ENCODE data around the gene ZFAND3.
A peak's percentile ranks its signal among the peaks of the same experiment; 100 is the strongest.
"Not testable (repeated sequence)": the region's sequence is repeated elsewhere in the genome, so short reads cannot be mapped to it uniquely, and the experiment has no call there.

ZFAND3 gene

DNA sequence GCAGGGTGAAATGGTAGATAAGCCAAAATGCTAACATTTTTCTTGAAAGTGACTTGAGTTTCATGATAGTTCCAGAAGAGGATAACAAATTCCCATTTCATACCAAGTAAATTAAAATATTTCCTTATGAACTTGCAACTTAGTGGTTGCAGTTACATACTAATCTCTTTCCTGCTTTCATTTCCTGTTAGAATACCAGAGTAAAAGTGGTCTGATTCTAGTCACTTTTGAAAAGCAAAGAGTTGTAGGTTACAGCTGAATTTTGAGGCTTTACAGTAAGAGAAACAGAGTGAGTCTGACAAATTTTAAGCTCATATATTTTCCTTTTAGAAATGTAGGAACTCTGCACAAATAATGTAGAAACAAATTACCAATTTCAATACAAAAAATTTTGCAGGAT, 117.4 kb downstream of the ZFAND3 start:
- DNase-seq (ENCODE audit: low read depth in 2 of 2) = no peak

DNA sequence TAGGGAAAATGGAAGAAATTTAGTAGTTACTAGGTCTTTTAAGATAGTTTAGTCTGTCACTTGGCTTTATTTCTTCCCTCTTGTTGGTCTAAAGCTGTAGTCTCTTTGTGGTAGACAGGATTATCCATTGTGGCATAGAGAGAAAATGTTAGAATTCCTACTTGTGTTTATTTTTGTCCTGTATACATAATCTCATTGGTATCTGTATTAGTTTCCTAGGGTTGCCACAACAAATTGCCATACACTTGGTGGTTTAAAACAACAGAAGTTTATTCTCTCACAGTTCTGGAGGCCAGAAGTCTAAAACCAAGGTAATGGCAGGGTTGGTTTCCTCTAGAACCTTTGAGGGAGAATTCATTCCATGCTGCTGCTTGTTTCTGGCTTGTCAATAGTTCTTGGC, 119.4 kb downstream of the ZFAND3 start:
- no peak for DNase-seq (ENCODE audit: low read depth in 2 of 2)

DNA sequence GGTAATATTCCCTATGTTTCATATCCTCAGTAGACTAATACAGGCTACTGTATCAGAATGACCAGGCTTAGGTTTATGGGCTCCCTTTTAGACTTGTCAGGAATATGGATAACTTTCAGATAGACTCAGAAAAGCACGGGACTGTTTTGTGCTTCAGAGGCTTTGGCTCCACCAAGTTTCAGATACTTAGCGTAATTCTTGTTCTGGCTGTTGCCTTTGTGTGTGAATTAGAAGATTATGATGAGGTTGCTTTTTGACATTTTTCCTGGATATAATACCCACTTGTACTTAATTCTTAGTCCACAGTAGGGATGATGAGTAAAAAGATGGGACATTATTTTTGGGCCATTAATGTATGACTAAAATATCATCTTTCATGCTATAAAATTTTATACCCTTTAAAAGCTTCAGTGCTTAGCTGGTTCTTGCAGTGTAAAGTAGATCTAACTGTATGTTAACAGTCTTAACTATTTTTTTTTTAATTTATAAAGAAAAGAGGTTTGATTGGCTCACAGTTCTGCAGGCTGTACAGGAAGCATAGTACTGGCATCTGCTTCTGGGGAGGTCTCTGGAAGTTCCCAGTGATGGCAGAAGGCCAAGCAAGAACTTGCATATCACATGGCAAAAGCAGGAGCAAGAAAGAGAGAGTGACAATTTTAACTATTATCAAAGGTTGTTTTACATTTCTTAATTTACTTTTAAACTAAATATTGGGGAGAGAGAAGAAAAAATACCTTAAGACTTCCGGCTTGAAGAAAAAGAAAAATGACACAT, 120.7 kb downstream of the ZFAND3 start:
- DNase-seq (ENCODE audit: low read depth in 2 of 2) = no peak

DNA sequence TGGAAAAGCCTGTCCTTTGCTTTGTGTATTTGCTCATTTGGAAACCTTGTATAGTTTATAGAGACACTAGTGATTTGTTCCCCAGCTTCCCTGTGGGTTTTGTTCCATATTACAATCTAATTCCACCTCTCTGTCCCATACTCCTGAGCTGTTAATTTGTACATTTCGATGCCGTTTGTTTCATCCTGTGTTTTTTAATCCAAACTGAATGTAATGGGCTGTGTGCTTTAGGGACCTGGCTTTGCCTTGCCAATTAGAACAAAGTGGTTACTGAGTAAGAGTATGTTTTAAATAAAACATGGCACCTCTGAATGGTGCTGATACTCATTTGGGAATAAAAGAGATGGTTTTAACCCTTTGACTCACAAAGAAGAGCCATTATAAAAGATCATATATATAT, 122.3 kb downstream of the ZFAND3 start:
- DNase-seq (ENCODE audit: low read depth in 2 of 2) = no peak

DNA sequence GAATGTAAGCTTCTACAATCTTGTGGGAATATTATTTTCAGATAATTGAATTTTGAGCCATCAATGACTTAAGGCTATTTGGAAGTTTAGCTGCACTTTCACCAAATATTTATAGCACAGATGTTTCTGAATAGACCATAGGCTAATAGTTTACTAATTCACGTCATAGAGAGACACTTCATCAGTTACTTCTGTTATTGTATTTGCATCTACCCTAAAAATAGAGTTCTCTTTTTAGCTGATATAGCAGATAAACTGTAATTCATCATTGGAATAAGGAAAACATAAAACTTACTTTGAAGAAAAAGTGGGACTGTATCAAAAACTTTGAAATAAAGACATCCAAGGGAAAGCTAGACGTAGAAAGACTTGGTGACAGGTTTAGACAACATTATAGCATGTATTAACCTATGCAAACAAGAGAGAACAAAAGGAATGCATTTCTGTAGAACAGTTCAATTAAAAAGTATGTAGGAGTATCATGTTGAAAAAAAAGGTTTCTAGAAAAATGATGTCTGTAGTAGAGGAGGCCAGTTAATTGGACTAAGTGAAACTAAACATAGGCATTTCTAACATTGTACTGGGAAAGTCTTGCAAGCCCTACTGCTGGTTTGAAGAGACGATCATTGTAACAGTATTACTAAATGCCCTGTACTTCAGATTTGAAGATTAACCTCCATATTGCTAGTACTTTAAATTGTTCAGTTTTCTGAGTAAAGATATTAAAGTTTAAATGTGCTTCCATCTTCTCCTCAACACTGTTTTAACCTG, 123.3 kb downstream of the ZFAND3 start:
- no peak for DNase-seq (ENCODE audit: low read depth in 2 of 2)

DNA sequence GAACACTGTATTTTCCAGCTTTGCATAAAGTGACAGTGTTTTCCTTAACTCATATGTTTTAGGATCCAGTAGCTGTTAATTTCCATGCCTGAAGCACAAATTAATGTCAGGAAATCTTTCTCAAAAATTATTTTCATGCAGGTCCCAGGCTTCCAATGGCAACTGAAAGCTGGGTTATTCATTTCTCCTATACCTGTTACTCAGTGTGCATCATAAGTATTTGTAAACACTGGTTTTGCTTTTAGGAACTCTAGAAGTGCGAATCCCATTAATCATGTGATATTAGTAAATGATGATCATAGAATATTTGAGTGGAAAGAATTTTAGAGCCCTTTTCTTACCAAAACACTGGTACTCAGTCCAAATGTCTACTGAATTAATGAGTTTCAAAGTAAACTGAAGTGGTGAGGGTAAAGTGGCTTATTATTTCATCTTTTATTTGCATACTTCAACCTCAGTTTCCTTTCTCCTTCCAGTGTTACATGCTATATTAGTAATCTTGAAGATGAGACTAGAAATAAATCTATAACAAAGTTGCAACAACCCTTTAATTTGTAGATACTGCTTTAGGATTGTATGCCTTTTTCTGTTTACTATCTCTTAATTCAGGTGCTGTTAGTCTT, 124.0 kb downstream of the ZFAND3 start:
- DNase-seq (ENCODE audit: low read depth in 2 of 2) = no peak

DNA sequence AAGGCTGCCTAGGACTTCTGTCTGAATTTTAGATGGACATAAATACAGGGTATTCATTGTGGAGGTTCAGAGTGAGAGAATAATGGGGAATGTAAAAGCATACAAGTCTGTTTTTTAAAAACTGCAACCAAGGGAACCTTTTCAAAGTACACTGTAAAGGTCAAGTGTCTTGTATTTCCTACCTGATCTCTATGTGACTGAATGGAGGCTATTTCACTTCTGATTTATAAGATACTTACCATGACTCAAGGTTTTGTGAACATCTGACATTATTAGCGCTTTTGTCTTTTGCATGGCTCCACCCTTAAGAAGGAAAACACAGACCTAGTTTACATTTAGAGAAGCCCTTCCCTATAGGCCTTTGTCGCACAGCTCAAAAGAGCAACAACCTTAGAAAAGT, 126.5 kb downstream of the ZFAND3 start:
- DNase-seq (ENCODE audit: low read depth in 2 of 2) = no peak

DNA sequence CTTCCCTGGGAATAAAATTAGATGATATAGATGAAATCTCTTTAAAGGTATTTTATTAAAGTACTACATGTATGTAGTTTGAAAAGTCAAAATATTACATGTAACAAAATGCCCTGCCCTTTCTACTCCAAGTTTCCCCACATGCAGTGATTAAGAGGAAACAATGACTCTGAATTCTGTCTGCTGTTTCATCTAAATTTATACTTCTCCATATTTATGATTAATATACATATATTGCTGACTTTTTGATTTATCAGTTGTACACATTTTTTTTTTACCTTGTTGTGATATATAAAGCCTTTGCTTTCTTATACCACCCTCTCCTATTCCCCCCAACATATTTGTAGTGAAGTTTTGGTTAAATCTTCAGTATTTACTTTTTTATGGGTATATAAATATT, 127.9 kb downstream of the ZFAND3 start:
- DNase-seq (ENCODE audit: low read depth in 2 of 2) = no peak

DNA sequence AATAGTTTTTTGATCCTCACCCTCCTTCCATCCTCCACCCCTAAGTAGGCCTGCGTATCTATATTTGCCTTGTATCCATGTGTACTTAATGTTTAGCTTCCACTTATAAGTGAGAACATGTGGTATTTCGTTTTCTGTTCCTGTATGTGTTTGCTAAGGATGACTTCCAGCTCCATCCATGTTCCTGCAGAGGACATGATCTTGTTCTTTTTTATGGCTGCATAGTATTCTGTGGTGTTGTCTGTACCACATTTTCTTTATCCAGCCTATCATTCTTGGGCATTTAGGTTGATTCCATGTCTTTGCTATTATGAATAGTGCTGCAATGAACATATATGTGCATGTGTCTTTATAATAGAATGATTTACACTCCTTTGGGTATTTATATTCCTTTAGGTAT, 129.1 kb downstream of the ZFAND3 start:
- DNase-seq (ENCODE audit: low read depth in 2 of 2) = not testable (repeated sequence)

DNA sequence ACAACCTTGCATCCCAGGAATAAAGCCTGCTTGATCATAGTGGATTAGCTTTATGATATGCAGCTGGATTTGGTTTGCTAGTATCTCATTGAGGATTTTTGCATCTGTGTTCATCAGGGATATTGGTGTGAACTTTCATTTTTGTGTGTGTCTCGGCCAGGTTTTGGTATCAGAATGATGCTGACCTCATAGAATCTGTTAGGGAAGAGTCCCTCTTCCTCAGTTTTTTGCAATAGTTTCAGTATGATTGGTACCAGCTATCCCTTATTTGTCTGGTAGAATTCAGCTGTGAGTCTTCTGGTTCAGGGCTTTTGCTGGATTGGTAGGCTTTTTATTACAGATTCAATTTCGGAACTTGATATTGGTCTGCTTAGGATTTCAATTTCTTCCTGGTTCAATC, 132.5 kb downstream of the ZFAND3 start:
- no peak for DNase-seq (ENCODE audit: low read depth in 2 of 2)

DNA sequence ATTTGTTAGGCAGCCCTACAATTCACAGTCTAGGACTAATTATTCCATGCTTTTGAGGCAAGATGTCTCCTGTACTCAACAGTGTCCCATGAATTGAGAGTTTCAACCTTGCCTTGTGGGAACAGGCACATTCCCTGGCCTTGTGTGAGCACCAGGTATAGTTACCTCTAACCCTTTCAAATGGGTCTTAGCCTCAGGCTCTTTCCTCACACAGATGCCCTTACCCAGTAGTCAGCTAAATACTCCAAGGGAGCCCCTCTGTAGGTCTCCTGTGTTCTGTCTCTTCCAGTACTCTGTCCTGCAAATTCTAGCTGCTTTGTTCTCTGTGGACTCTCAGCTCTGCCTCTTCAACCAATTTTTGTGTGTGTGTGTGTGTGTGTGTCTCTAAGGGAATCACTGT, 135.3 kb downstream of the ZFAND3 start:
- DNase-seq (ENCODE audit: low read depth in 2 of 2) = no peak

DNA sequence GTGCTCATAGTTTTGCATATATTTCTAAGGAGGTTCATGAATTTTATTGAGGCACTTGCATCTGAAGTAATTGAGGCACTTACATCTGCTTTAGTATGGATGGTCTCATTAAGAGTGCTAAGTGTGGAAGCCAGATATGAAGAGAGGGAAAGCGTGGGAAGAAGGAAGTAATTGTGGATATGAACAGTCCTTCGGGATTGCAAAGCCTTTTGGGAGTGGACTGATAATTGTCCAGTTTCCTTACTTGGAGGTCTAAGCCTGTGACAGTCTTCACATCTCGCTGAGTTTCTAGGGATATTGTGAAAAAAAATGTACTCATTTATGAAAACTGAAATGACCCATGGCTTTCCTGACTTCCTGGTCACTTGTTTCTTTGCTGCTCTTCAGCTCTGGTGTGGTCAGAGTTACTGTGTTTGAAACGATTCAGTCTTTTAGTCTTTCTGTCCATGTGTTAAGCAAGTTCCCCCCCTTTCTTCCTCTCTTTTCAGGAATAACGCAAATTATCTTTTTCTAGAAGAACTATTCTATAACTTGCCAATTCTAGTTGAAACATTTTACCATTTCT, 137.3 kb downstream of the ZFAND3 start:
- DNase-seq (ENCODE audit: low read depth in 2 of 2) = no peak

DNA sequence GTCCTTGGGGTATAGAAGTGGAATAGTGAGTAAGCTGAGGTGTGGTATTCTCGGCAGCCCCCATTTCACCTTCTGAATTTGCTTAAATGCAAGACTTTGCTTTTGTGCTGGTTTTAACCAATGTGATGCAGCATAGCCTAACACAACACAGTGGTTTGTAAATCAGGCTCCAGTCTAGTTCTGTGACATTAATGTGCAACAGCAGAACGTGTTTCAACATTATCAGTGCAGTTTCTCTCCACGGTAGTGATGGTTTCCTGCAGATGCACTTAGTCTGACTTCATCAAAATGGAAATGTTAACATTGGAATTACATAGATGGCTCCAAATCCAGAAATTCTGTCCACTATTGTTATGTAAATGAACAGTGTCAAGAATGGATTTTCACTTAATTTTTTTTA, 139.5 kb downstream of the ZFAND3 start:
- DNase-seq (ENCODE audit: low read depth in 2 of 2) = no peak

DNA sequence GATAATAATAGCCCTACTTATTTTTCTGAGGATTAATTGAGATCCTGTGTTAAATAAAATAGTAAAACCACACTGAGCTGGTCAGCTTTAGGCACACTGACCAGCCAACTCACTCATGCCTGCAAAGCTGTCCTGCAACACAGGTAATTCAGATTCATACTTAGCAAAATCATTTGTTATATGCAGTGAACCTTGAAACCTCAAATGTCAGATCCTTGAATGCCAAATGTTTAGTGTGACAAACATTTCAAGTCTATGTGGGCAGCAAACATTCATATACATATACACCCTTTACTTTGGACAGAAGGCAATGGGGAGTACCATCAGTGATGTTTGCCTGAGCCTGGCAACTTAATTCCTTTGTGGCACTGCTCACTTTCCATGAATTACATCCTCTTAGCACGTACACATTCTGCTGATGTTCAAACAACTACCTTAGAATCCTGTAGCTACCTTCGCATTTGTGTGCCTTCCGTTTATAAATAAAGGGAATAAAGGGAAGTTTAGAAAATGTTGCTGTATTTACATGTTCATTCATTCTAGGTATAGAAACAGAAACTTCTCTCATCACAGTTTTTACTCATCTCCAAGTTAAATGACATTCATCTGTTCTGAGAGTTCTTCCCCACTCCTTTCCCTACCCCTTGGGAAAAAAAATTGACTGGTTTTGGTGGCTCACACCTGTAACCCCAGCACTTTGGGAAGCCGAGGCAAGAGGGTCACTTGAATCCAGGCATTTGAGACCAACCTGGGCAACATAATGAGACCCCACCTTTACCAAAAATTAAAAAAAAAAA, 140.8 kb downstream of the ZFAND3 start:
- no peak for DNase-seq (ENCODE audit: low read depth in 2 of 2)

DNA sequence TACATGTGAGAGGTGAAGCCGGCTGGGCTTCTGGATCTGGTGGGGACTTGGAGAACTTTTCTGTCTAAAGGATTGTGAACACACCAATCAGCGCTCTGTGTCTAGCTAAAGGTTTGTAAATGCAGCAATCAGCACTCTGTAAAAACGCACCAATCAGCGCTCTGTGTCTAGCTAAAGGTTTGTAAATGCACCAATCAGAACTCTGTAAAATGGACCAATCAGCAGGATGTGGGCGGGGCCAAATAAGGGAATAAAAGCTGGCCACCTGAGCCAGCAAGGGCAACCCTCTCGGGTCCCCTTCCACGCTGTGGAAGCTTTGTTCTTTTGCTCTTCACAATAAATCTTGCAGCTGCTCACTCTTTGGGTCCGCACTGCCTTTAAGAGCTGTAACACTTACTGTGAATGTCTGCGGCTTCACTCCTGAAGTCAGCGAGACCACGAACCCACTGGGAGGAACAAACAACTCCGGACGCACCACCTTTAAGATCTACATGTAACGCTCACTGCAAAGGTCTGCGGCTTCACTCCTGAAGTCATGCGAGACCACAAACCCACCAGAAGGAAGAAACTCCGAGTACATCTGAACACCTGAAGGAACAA, 143.1 kb downstream of the ZFAND3 start:
- peak in 1 of 2 donors; percentile 26 for DNase-seq (ENCODE audit: low read depth in 2 of 2)

DNA sequence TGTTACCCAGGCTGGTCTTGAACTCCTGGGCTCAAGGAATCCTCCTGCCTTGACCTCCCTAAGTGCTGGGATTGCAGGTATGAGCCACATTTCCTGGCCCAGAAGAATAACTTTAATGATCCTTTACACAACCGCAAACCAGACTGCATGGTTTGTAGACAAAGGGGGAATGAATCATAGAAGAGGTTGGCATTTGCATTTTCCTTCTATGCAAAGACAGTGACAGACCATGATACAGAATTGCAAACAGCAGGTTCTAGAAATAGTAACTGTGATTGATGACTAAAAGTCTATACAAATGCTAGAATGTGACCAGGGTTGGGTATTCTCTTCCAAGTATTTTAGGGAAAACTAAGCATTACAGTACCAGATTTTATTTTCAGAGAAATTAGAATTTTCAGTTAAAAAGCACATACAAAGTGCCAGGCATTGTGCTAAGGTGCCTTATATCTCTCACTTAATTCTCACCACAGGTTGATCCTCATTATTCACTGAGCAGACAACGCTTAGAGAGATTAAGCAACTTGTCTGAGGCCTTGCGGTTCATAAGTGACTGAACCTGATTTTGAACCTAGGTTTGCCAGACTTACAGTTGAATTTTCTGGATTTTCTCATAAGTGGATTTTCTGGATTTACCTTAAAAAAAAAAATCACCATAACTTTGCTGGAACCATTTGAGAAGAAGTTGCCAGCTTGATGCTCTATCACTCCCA, 146.6 kb downstream of the ZFAND3 start:
- DNase-seq (ENCODE audit: low read depth in 2 of 2) = no peak

DNA sequence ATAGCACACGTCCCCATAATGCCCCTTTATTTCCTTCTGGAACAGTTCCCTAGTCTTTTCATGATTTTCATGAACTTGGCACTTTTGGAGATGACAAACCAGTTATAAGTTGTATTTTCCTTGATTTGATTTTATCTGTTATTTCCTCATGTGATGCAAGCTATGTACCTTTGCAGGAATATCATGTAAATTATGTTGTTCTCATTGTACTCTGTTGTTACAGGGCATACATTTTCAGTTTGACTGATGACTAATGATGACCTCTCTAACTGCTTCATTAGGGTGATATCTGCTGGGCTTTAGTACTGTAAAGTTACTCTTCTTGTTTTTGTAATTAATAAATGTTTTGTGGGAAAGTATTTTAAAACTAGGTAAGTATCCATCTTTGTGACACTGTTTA, 147.3 kb downstream of the ZFAND3 start:
- no peak for DNase-seq (ENCODE audit: low read depth in 2 of 2)

DNA sequence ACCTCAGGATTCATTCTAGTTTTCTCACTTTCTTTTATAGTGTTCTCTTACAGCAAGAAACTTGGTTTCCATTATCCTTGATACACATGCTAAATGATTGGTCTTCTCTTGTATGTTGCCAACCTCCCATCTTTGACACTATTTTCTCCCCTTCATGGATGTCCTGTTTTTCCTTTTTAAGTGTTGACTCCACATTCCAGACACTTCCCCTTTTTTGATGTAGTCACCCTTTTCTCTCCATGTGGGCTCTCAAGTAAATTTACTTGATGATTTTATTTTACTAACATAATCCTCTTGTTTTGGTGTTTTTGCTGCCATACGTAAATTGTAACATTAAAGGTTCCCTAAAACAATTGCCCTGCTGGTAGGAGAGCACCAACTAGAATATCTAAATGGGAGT, 148.1 kb downstream of the ZFAND3 start:
- no peak for DNase-seq (ENCODE audit: low read depth in 2 of 2)

DNA sequence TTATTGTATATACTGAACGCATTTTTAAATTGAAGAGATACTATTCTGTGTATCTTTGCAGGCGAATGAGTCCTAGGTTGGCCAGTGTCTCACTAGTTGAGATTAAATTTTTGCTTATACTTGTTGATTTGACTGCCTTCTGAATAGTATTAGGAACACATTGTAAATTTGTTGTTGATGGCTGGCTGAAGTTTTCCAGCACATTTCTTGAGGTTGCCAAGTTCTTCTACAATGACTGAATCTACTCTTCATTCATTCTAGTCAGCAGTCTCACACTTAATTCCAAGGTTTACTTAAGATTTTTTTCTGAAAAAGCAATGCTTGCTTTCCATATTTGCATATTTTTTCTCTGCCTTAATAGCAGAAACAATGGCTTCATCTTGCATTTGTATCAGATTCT, 151.7 kb downstream of the ZFAND3 start:
- no peak for DNase-seq (ENCODE audit: low read depth in 2 of 2)

DNA sequence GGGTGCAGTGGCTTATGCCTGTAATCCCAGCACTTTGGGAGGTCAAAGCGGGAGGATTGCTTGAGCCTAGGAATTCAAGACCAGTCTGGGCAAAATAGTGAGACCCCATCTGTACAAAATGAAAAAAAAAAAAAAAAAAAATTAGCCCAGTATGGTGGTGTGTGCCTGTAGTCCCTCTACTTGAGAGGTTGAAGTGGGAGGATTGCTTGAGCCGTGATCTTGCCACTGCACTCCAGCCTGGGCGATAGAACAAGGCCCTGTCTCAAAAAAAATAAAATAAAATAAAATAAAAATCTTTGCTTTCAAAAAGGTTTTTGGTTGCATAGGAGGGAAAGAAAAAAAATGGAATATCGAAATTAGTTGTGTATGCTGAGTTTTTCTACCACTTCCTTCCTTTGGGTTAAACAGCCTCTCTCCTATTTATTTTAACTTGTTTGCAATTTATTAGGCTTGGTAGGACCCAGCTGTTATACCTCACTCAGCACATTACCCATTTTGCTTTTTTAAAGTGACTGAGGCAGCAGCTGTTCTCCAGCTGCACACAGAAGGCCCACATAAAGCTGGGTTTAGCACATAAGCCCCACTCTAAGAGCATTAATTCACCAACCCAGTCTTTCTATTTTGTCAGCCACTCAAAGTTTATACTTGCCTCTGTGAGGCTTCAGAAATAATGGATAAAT, 152.3 kb downstream of the ZFAND3 start:
- DNase-seq (ENCODE audit: low read depth in 2 of 2) = no peak

Measured in stimulated activated CD8-positive, alpha-beta memory T cell treated with anti-CD3 and anti-CD28 coated beads, Interleukin-15, amount 100 ng/mL, for 48 hours (primary cell).